ENCODE results near the gene ADGRL4. TPM values are rescaled to one million over a fixed set of nuclear protein-coding genes. Genes with fewer than 3 reads are reported as not detected.

ADGRL4 gene
- polyA plus RNA-seq, 1 donor (not counting 4 experiments of a cell fraction or from before 2014, with no cell fraction given): not detected

- H3K79me2 ChIP-seq (ENCODE audit: control insufficient read depth, insufficient read depth, low read length): no peaks in the 10 kb centered on the region
- no peaks in the 10 kb centered on the region for H3K36me3 ChIP-seq (ENCODE audit: control insufficient read depth in 2 of 2, extremely low read depth in 1 of 2, insufficient read depth in 2 of 2, low read length in 2 of 2)
- H3K9me3 ChIP-seq (ENCODE audit: control insufficient read depth, low read depth, low read length): no peaks in the 10 kb centered on the region
- H3K4me2 ChIP-seq (ENCODE audit: control insufficient read depth, extremely low read depth, insufficient read depth, low read depth, low read length): no peak overlapping the region
- no peaks in the 10 kb centered on the region for H3K9me1 ChIP-seq (ENCODE audit: control insufficient read depth, extremely low read depth, insufficient read depth, low read length)
- no peak overlapping the region for H3K4me3 ChIP-seq (ENCODE audit: control insufficient read depth in 2 of 3, extremely low read depth in 1 of 3, insufficient read depth in 2 of 3, low read depth in 1 of 3, low read length in 3 of 3)
- FAIRE-seq: no peak
- no peaks in the 10 kb centered on the region for H3K27me3 ChIP-seq (ENCODE audit: control insufficient read depth, extremely low read depth, insufficient read depth, low read length)
- no peak for DNase-seq (ENCODE audit: low read depth, low spot score)
- no peaks in the 10 kb centered on the region for H3K4me1 ChIP-seq (ENCODE audit: control insufficient read depth, extremely low read depth, insufficient read depth, low read length)
- no peak overlapping the region for H3K27ac ChIP-seq (ENCODE audit: control insufficient read depth, insufficient read depth, low read length)
- no peak overlapping the region for H3K9ac ChIP-seq (ENCODE audit: control insufficient read depth, extremely low read depth, insufficient read depth, low read length)
- dilution Hi-C loops (cut with MboI; ENCODE audit: extremely low pct_ligation_motif_present, low sequenced_read_pairs): no loop called here
- no peak for TF ChIP-seq EZH2 (IDR thresholded peaks at IDR 0.05; ENCODE audit: low read length)
- H4K20me1 ChIP-seq (ENCODE audit: control insufficient read depth, extremely low read depth, insufficient read depth, low read length): no peaks in the 10 kb centered on the region
- no peak overlapping the region for H2AFZ ChIP-seq (ENCODE audit: control insufficient read depth, low read length)
These were observed 585 bp downstream of the ADGRL4 start for GRCh38 chr1:79005945-79006344.

GRCh38 chr1:79004916-79005315, 1.6 kb downstream of the ADGRL4 start:
- FAIRE-seq (no peak), DNase-seq (ENCODE audit: low read depth, low spot score) (no peak)
- H4K20me1 ChIP-seq (ENCODE audit: control insufficient read depth, extremely low read depth, insufficient read depth, low read length): no peaks in the 10 kb centered on the region
- H3K9me3 ChIP-seq (ENCODE audit: control insufficient read depth, low read depth, low read length): no peaks in the 10 kb centered on the region
- no peaks in the 10 kb centered on the region for H3K4me1 ChIP-seq (ENCODE audit: control insufficient read depth, extremely low read depth, insufficient read depth, low read length)
- H2AFZ ChIP-seq (ENCODE audit: control insufficient read depth, low read length): no peak overlapping the region
- no peak overlapping the region for H3K4me2 ChIP-seq (ENCODE audit: control insufficient read depth, extremely low read depth, insufficient read depth, low read depth, low read length)
- no peak for TF ChIP-seq EZH2 (IDR thresholded peaks at IDR 0.05; ENCODE audit: low read length)
- TF ChIP-seq CTCF (optimal IDR thresholded peaks at IDR 0.05 in 1 of 3, IDR thresholded peaks at IDR 0.05 in 1 of 3, conservative IDR thresholded peaks at IDR 0.05 in 1 of 3; ENCODE audit: extremely low read depth in 1 of 3, insufficient read depth in 2 of 3, low read length in 3 of 3): no peak
- no peaks in the 10 kb centered on the region for H3K9me1 ChIP-seq (ENCODE audit: control insufficient read depth, extremely low read depth, insufficient read depth, low read length)
- H3K79me2 ChIP-seq (ENCODE audit: control insufficient read depth, insufficient read depth, low read length): no peaks in the 10 kb centered on the region
- no peaks in the 10 kb centered on the region for H3K27me3 ChIP-seq (ENCODE audit: control insufficient read depth, extremely low read depth, insufficient read depth, low read length)
- H3K27ac ChIP-seq (ENCODE audit: control insufficient read depth, insufficient read depth, low read length): no peak overlapping the region
- dilution Hi-C loops (cut with MboI; ENCODE audit: extremely low pct_ligation_motif_present, low sequenced_read_pairs): no loop called here
- H3K4me3 ChIP-seq (ENCODE audit: control insufficient read depth in 2 of 3, extremely low read depth in 1 of 3, insufficient read depth in 2 of 3, low read depth in 1 of 3, low read length in 3 of 3): no peak overlapping the region
- no peaks in the 10 kb centered on the region for H3K36me3 ChIP-seq (ENCODE audit: control insufficient read depth in 2 of 2, extremely low read depth in 1 of 2, insufficient read depth in 2 of 2, low read length in 2 of 2)
- H3K9ac ChIP-seq (ENCODE audit: control insufficient read depth, extremely low read depth, insufficient read depth, low read length): no peak overlapping the region

GRCh38 chr1:78996791-78997190, 9.7 kb downstream of the ADGRL4 start:
- Histone ChIP-seq H3K9me3 (ENCODE audit: control insufficient read depth, low read depth, low read length) (no peaks in the 10 kb centered on the region), H3K36me3 (ENCODE audit: control insufficient read depth in 2 of 2, extremely low read depth in 1 of 2, insufficient read depth in 2 of 2, low read length in 2 of 2) (no peaks in the 10 kb centered on the region), H3K4me3 (ENCODE audit: control insufficient read depth in 2 of 3, extremely low read depth in 1 of 3, insufficient read depth in 2 of 3, low read depth in 1 of 3, low read length in 3 of 3) (no peak overlapping the region), H3K4me2 (ENCODE audit: control insufficient read depth, extremely low read depth, insufficient read depth, low read depth, low read length) (no peak overlapping the region), H2AFZ (ENCODE audit: control insufficient read depth, low read length) (no peak overlapping the region), H3K9me1 (ENCODE audit: control insufficient read depth, extremely low read depth, insufficient read depth, low read length) (no peaks in the 10 kb centered on the region), H3K27me3 (ENCODE audit: control insufficient read depth, extremely low read depth, insufficient read depth, low read length) (no peaks in the 10 kb centered on the region), H3K4me1 (ENCODE audit: control insufficient read depth, extremely low read depth, insufficient read depth, low read length) (no peaks in the 10 kb centered on the region), H3K9ac (ENCODE audit: control insufficient read depth, extremely low read depth, insufficient read depth, low read length) (no peak overlapping the region), H4K20me1 (ENCODE audit: control insufficient read depth, extremely low read depth, insufficient read depth, low read length) (no peaks in the 10 kb centered on the region), H3K27ac (ENCODE audit: control insufficient read depth, insufficient read depth, low read length) (no peak overlapping the region), H3K79me2 (ENCODE audit: control insufficient read depth, insufficient read depth, low read length) (no peaks in the 10 kb centered on the region)
- DNase-seq (ENCODE audit: low read depth, low spot score) (no peak), FAIRE-seq (no peak)
- no peak for TF ChIP-seq CTCF (optimal IDR thresholded peaks at IDR 0.05 in 1 of 3, IDR thresholded peaks at IDR 0.05 in 1 of 3, conservative IDR thresholded peaks at IDR 0.05 in 1 of 3; ENCODE audit: extremely low read depth in 1 of 3, insufficient read depth in 2 of 3, low read length in 3 of 3)
- no peak for TF ChIP-seq EZH2 (IDR thresholded peaks at IDR 0.05; ENCODE audit: low read length)
- dilution Hi-C loops (cut with MboI; ENCODE audit: extremely low pct_ligation_motif_present, low sequenced_read_pairs): no loop called here
